ENCODE measurements around the gene NR6A1. TPM values are rescaled to one million over a fixed set of nuclear protein-coding genes. Genes with fewer than 3 reads are reported as not detected.
A peak's percentile ranks its signal among the peaks of the same experiment; 100 is the strongest.

Gene NR6A1
- total RNA-seq, 1 experiment from 2014 or later: 99.3 TPM

DNA sequence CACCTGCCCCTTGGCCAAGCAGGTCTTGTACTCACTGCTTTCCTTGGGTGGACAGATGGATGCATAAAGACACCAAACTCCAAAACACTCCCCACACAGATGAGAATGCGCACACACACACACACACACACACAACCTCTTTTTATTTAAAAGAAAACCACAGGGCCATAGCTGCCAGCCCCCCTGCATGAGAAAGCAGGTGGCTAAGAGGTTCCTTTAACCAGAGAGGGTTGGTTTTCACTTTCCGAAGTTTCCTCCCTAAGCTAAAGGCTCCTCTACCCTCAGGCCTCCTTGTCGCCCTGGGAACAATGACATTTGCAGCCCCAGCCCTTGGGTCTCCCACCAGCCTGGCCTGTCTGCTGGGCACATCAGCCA lies 275.0 kb downstream of the NR6A1 start:
- no peak overlapping the region for H2BK15ac ChIP-seq (ENCODE audit: low read depth, low read length)
- H3K23ac ChIP-seq (ENCODE audit: insufficient read length, low read depth, low read length): no peak overlapping the region
- H3K9ac ChIP-seq (ENCODE audit: extremely low read depth, insufficient read length, low read length): no peak overlapping the region
- no peaks in the 10 kb centered on the region for H3K79me1 ChIP-seq (ENCODE audit: insufficient read depth, low read depth, low read length, poor library complexity, severe bottlenecking)
- H3K27ac Mint-ChIP-seq: peak overlapping the region in 1 of 3 experiments; percentile 51; a peak in 2 of 7 replicates
- no peak overlapping the region for H3K27ac ChIP-seq (ENCODE audit: insufficient read length, low read depth, low read length)
- DNase-seq: no peak
- H4K8ac ChIP-seq (replicated peaks; ENCODE audit: insufficient read length, low read depth, low read length): no peak overlapping the region
- no peak overlapping the region for H2BK120ac ChIP-seq (ENCODE audit: low read depth, low read length, poor library complexity, severe bottlenecking)
- no peak overlapping the region for H4K5ac ChIP-seq (ENCODE audit: insufficient read length, low read depth, low read length)
- peaks cover 27% of the 10 kb centered on the region for H3K27me3 Mint-ChIP-seq (ENCODE audit: low read depth)
- H3K4me1 ChIP-seq (ENCODE audit: insufficient read depth, low read length): no peaks in the 10 kb centered on the region
- no peaks in the 10 kb centered on the region for H3K27me3 ChIP-seq (ENCODE audit: insufficient read depth, low read length)
- no peak overlapping the region for H3K14ac ChIP-seq (ENCODE audit: insufficient read depth, low read length)
- no peaks in the 10 kb centered on the region for H3K36me3 Mint-ChIP-seq (ENCODE audit: insufficient read depth in 1 of 3, low read depth in 3 of 3)
- no peaks in the 10 kb centered on the region for H3K23me2 ChIP-seq (ENCODE audit: insufficient read length, low read depth, low read length, poor library complexity, severe bottlenecking)
- H4K20me1 ChIP-seq (ENCODE audit: control insufficient read depth, insufficient read depth, insufficient read length): no peaks in the 10 kb centered on the region
- no peak overlapping the region for H3K4me3 Mint-ChIP-seq
- no peak overlapping the region for H3K18ac ChIP-seq (ENCODE audit: insufficient read length, low read depth, low read length)
- H3K56ac ChIP-seq (ENCODE audit: insufficient read length, low read depth, low read length): no peak overlapping the region
- no peak overlapping the region for H3K4me2 ChIP-seq (ENCODE audit: insufficient read depth, insufficient read length, low read length)
- no peak overlapping the region for H2BK5ac ChIP-seq (ENCODE audit: insufficient read length, low read length)
- no peak overlapping the region for H2AFZ ChIP-seq (ENCODE audit: low read length)
- H2BK20ac ChIP-seq (ENCODE audit: low read depth, low read length, poor library complexity, severe bottlenecking): no peak overlapping the region
- no peak overlapping the region for H2BK12ac ChIP-seq (ENCODE audit: insufficient read length, low read depth, low read length)
- no peak overlapping the region for H2AK5ac ChIP-seq (ENCODE audit: insufficient read length, low read length)
- H3K4ac ChIP-seq (ENCODE audit: low read depth, low read length): no peak overlapping the region
- no peaks in the 10 kb centered on the region for H3K79me2 ChIP-seq (ENCODE audit: insufficient read depth, low read length)
- H3K4me1 Mint-ChIP-seq: peaks cover 0 to 20% of the 10 kb centered on the region in 2 experiments; a peak in 2 of 4 replicates
- TF ChIP-seq CTCF (conservative IDR thresholded peaks at IDR 0.05): no peak
- no peak overlapping the region for H4K91ac ChIP-seq (ENCODE audit: insufficient read length, low read depth, low read length)
- H3K9me3 Mint-ChIP-seq: no peaks in the 10 kb centered on the region
- H3T11ph ChIP-seq (ENCODE audit: low read length): no peak overlapping the region
- WGBS (ENCODE audit: extremely low coverage, insufficient read length, low lambda C conversion rate): no CpG with 5 or more reads among the region's 3 CpGs
- no peaks in the 10 kb centered on the region for H3K9me3 ChIP-seq (ENCODE audit: control insufficient read depth, low read depth, low read length)

Data from H9 (cell line).